GM15510 (cell line): ENCODE data around the gene SEMA7A.

Experiments
- POLR2A ChIP-seq: IDR thresholded peaks from 3 replicates; pipeline ENCODE4 v1.6.1; 2011; ENCODE audit warnings: borderline replicate concordance; ENCODE audit not compliant: insufficient read length; ENCODE audit errors: extremely low read depth

SEMA7A gene

GRCh38 chr15:74441248-74441941 lies 7.6 kb upstream of the SEMA7A start:
- TF ChIP-seq POLR2A: no peak

GRCh38 chr15:74438721-74439316 lies 5.1 kb upstream of the SEMA7A start:
- TF ChIP-seq POLR2A: no peak

GRCh38 chr15:74438206-74438605 lies 4.4 kb upstream of the SEMA7A start:
- no peak for TF ChIP-seq POLR2A

GRCh38 chr15:74434263-74435136 lies 742 bp upstream of the SEMA7A start:
- TF ChIP-seq POLR2A: no peak

GRCh38 chr15:74432968-74433591 lies 678 bp downstream of the SEMA7A start:
- no peak for TF ChIP-seq POLR2A

- TF ChIP-seq POLR2A: no peak
Observed at GRCh38 chr15:74432271-74432967, 1.3 kb downstream of the SEMA7A start.

GRCh38 chr15:74431645-74432044 lies 2.1 kb downstream of the SEMA7A start:
- no peak for TF ChIP-seq POLR2A

GRCh38 chr15:74431116-74431515 lies 2.6 kb downstream of the SEMA7A start:
- TF ChIP-seq POLR2A: no peak

GRCh38 chr15:74430510-74430951 lies 3.2 kb downstream of the SEMA7A start:
- TF ChIP-seq POLR2A: no peak

GRCh38 chr15:74429781-74430400 lies 3.9 kb downstream of the SEMA7A start:
- no peak for TF ChIP-seq POLR2A

GRCh38 chr15:74428970-74429780 lies 4.6 kb downstream of the SEMA7A start:
- peak; percentile 16 for TF ChIP-seq POLR2A

- no peak for TF ChIP-seq POLR2A
Observed at GRCh38 chr15:74428442-74428787, 5.3 kb downstream of the SEMA7A start.

GRCh38 chr15:74427607-74428441 lies 5.9 kb downstream of the SEMA7A start:
- no peak for TF ChIP-seq POLR2A
